ENCODE data around the gene WDR54.

DNA sequence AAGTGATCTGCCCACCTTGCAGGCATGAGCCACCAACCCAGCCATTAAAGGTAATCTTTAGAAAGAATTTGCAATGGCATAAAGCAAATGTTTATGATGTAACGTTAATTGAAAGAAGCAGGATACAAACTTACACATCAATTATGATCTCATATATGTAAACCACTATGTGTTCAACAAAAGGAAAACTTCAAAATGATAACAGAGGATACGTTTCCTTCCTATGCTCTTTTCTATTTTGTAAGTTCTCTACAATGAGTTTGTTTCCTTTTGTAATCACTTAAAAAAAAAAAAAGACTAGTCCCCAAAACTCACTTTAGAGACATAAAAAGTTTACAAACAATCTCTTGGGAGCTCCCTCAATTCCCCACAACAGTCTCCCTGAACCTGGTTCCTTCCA, 1.5 kb upstream of the WDR54 start:
- TF ChIP-seq, protein P1, sequence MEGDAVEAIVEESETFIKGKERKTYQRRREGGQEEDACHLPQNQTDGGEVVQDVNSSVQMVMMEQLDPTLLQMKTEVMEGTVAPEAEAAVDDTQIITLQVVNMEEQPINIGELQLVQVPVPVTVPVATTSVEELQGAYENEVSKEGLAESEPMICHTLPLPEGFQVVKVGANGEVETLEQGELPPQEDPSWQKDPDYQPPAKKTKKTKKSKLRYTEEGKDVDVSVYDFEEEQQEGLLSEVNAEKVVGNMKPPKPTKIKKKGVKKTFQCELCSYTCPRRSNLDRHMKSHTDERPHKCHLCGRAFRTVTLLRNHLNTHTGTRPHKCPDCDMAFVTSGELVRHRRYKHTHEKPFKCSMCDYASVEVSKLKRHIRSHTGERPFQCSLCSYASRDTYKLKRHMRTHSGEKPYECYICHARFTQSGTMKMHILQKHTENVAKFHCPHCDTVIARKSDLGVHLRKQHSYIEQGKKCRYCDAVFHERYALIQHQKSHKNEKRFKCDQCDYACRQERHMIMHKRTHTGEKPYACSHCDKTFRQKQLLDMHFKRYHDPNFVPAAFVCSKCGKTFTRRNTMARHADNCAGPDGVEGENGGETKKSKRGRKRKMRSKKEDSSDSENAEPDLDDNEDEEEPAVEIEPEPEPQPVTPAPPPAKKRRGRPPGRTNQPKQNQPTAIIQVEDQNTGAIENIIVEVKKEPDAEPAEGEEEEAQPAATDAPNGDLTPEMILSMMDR (IDR thresholded peaks at IDR 0.05): no peak
- no peak for TF ChIP-seq POLR2AphosphoS5 (IDR thresholded peaks at IDR 0.05)
